IMR-90 (cell line): Measurements from ENCODE around the gene ARR3. TPM values are rescaled to one million over a fixed set of nuclear protein-coding genes. Genes with fewer than 3 reads are reported as not detected.

ENCODE experiments used
- ATAC-seq: fragments of 200-7000 bp; cut with Tn5 transposase; 2 replicates; pipeline ENCODE4 v1.9.1; 2020; ENCODE audit warnings: low read depth, mild to moderate bottlenecking, moderate library complexity
- BruUV-seq: library from RNA; stranded (reverse); fragments of 400-500 nt; replicated peaks from 2 replicates; lab custom pipeline; 2021; lab: Mats Ljungman, UMichigan
- CTCF ChIA-PET: fragments of 300-600 bp; formaldehyde crosslinking; extraction: SDS; loops from one replicate; lab custom pipeline; 2021; ENCODE audit warnings: antibody characterized with exemption; lab: Yijun Ruan, JAX
- POLR2A ChIA-PET: fragments of 300-600 bp; sonication (Branson Sonifier 250); formaldehyde crosslinking; loops from one replicate; lab custom pipeline; 2022; ENCODE audit warnings: antibody characterized with exemption; ENCODE audit not compliant: unreplicated experiment; lab: Charles Lee
- DNase-seq: peaks from one replicate; pipeline ENCODE4 v3.0.0; 2013
- H2AFZ ChIP-seq: replicated peaks from 2 replicates; pipeline ENCODE3; 2013; ENCODE audit warnings: low read length, mild to moderate bottlenecking; ENCODE audit not compliant: poor library complexity
- H2AK5ac ChIP-seq: 2 replicates; pipeline ENCODE4 v1.6.1; 2013; ENCODE audit warnings: low read depth, low read length, inconsistent platforms
- H2AK9ac ChIP-seq: replicated peaks from 2 replicates; pipeline ENCODE3; 2013; ENCODE audit warnings: mild to moderate bottlenecking, low read depth, low read length, moderate library complexity; ENCODE audit not compliant: poor library complexity
- H2BK120ac ChIP-seq: 2 replicates; pipeline ENCODE4 v1.6.1; 2013; ENCODE audit warnings: low read depth, low read length, inconsistent platforms
- H2BK15ac ChIP-seq: 3 replicates; pipeline ENCODE4 v1.6.1; 2013; ENCODE audit warnings: low read depth, low read length, inconsistent platforms
- H2BK20ac ChIP-seq: 2 replicates; pipeline ENCODE4 v1.6.1; 2013; ENCODE audit warnings: low read depth, mild to moderate bottlenecking, inconsistent platforms, low read length, moderate library complexity
- H2BK5ac ChIP-seq: 2 replicates; pipeline ENCODE4 v1.6.1; 2013; ENCODE audit warnings: mild to moderate bottlenecking, low read depth, low read length, inconsistent platforms; ENCODE audit not compliant: poor library complexity, severe bottlenecking
- H3K14ac ChIP-seq: replicated peaks from 2 replicates; pipeline ENCODE4 v1.6.1; 2013; ENCODE audit warnings: low read depth, low read length, inconsistent platforms
- H3K18ac ChIP-seq: 2 replicates; pipeline ENCODE4 v1.6.1; 2013; ENCODE audit warnings: low read depth, low read length, control low read depth
- H3K23ac ChIP-seq: 2 replicates; pipeline ENCODE4 v1.6.1; 2013; ENCODE audit warnings: low read depth, low read length, inconsistent platforms
- H3K27ac ChIP-seq: 2 replicates; pipeline ENCODE4 v1.5.1; 2013; ENCODE audit warnings: mild to moderate bottlenecking, control low read depth, low read length; ENCODE audit not compliant: insufficient read depth
- H3K27me3 ChIP-seq: 2 replicates; pipeline ENCODE4 v1.6.1; 2013; ENCODE audit warnings: low read length; ENCODE audit not compliant: control insufficient read depth, insufficient read depth
- H3K36me3 ChIP-seq: 2 replicates; pipeline ENCODE4 v1.6.1; 2013; ENCODE audit warnings: low read length, mixed read lengths; ENCODE audit not compliant: control insufficient read depth, insufficient read depth
- H3K4ac ChIP-seq: 2 replicates; pipeline ENCODE4 v1.6.1; 2013; ENCODE audit warnings: low read depth, low read length, inconsistent platforms
- H3K4me1 ChIP-seq: 2 replicates; pipeline ENCODE4 v1.6.1; 2013; ENCODE audit warnings: low read length, mixed read lengths; ENCODE audit not compliant: control insufficient read depth, insufficient read depth
- H3K4me2 ChIP-seq: 2 replicates; pipeline ENCODE4 v1.6.1; 2013; ENCODE audit warnings: low read depth, mild to moderate bottlenecking, control low read depth, low read length, moderate library complexity
- H3K4me3 ChIP-seq: 2 replicates; pipeline ENCODE4 v1.5.1; 2013; ENCODE audit warnings: low read depth, mild to moderate bottlenecking, control low read depth, low read length, moderate library complexity; ENCODE audit not compliant: insufficient read depth
- H3K56ac ChIP-seq: 2 replicates; pipeline ENCODE4 v1.6.1; 2013; ENCODE audit warnings: low read length, inconsistent platforms; ENCODE audit not compliant: insufficient read depth; ENCODE audit errors: extremely low read depth
- H3K79me1 ChIP-seq, 2 experiments: 2 replicates each; pipeline ENCODE4 v1.6.1; 2013; ENCODE audit warnings: low read length in 2 of 2, inconsistent platforms in 1 of 2, low read depth in 1 of 2
- H3K9ac ChIP-seq: 2 replicates; pipeline ENCODE4 v1.6.1; 2013; ENCODE audit warnings: low read depth, low read length, control low read depth
- H3K9me1 ChIP-seq: 2 replicates; pipeline ENCODE4 v1.6.1; 2013; ENCODE audit warnings: low read length, inconsistent platforms; ENCODE audit not compliant: insufficient read depth
- H3K9me3 ChIP-seq: 2 replicates; pipeline ENCODE4 v1.6.1; 2013; ENCODE audit warnings: low read length; ENCODE audit not compliant: control insufficient read depth, insufficient read depth
- H4K20me1 ChIP-seq: 2 replicates; pipeline ENCODE4 v1.6.1; 2013; ENCODE audit warnings: low read length, inconsistent platforms; ENCODE audit not compliant: insufficient read depth
- H4K5ac ChIP-seq: 2 replicates; pipeline ENCODE4 v1.6.1; 2013; ENCODE audit warnings: mild to moderate bottlenecking, low read depth, low read length, control low read depth
- H4K8ac ChIP-seq, 2 experiments: 2 replicates each; pipeline ENCODE4 v1.6.1; 2013; ENCODE audit warnings: low read depth in 2 of 2, low read length in 2 of 2, control low read depth in 1 of 2, inconsistent platforms in 1 of 2
- H4K91ac ChIP-seq: 2 replicates; pipeline ENCODE4 v1.6.1; 2013; ENCODE audit warnings: low read depth, low read length, inconsistent platforms; ENCODE audit not compliant: insufficient read depth
- BHLHE40 ChIP-seq: fragments of 150-350 bp; IDR thresholded peaks from 2 replicates; pipeline ENCODE4 v1.6.1; 2016; ENCODE audit warnings: mild to moderate bottlenecking, low read depth, low read length
- CEBPB ChIP-seq: IDR thresholded peaks from 2 replicates; pipeline ENCODE4 v1.6.1; 2012; ENCODE audit warnings: low read depth, low read length, improper control_type of control experiment
- CHD1 ChIP-seq: IDR thresholded peaks from 2 replicates; pipeline ENCODE4 v1.6.1; 2012; ENCODE audit warnings: low read depth, low read length, improper control_type of control experiment
- FOS ChIP-seq: fragments of 150-350 bp; IDR thresholded peaks from 2 replicates; pipeline ENCODE4 v1.6.1; 2016; ENCODE audit warnings: low read depth, low read length
- MAFK ChIP-seq: IDR thresholded peaks from 2 replicates; pipeline ENCODE4 v1.6.1; 2012; ENCODE audit warnings: low read depth, low read length, improper control_type of control experiment
- MAZ ChIP-seq: IDR thresholded peaks from 2 replicates; pipeline ENCODE4 v1.6.1; 2012; ENCODE audit warnings: low read depth, mild to moderate bottlenecking, low read length, improper control_type of control experiment, moderate library complexity, borderline replicate concordance
- MXI1 ChIP-seq: IDR thresholded peaks from 2 replicates; pipeline ENCODE4 v1.6.1; 2012; ENCODE audit warnings: low read depth, mild to moderate bottlenecking, low read length, moderate library complexity, borderline replicate concordance
- NFE2L2 ChIP-seq: fragments of 150-350 bp; IDR thresholded peaks from 2 replicates; pipeline ENCODE4 v1.6.1; 2016; ENCODE audit warnings: low read depth, mild to moderate bottlenecking, low read length
- POLR2A ChIP-seq: IDR thresholded peaks from 2 replicates; pipeline ENCODE4 v1.6.1; 2012; ENCODE audit warnings: mild to moderate bottlenecking, low read depth, low read length
- RAD21 ChIP-seq: IDR thresholded peaks from 2 replicates; pipeline ENCODE4 v1.6.1; 2012; ENCODE audit warnings: low read length, improper control_type of control experiment
- RCOR1 ChIP-seq: IDR thresholded peaks from 2 replicates; pipeline ENCODE4 v1.6.1; 2012; ENCODE audit warnings: mild to moderate bottlenecking, low read length, improper control_type of control experiment; ENCODE audit not compliant: insufficient replicate concordance
- RFX5 ChIP-seq: IDR thresholded peaks from 2 replicates; pipeline ENCODE4 v1.8.0; 2012; ENCODE audit warnings: low read depth, mild to moderate bottlenecking, low read length, moderate library complexity
- SMC3 ChIP-seq: fragments of 150-350 bp; IDR thresholded peaks from 2 replicates; pipeline ENCODE4 v1.6.1; 2016; ENCODE audit warnings: low read depth, mild to moderate bottlenecking, antibody characterized with exemption, low read length, moderate library complexity
- WGBS, 2 experiments: methylation state at CpG; one replicate each; pipeline versions ENCODE4 v1.1.5 to v1.1.7; 2013; ENCODE audit warnings: missing lambda C conversion rate in 2 of 2; ENCODE audit not compliant: insufficient read length in 1 of 2; ENCODE audit errors: extremely low coverage in 2 of 2; 5-methylcytosine and 5-hydroxymethylcytosine counted together
- dilution Hi-C: fragments of 300-500 bp; cut with HindIII; formaldehyde crosslinking; loops from one replicate; pipeline ENCODE4 v1.14.3; 2018; ENCODE audit warnings: low sequenced_read_pairs; ENCODE audit not compliant: unreplicated experiment
- in situ Hi-C: fragments of 300-500 bp; cut with MboI; formaldehyde crosslinking; loops from 3 replicates; pipeline ENCODE4 v1.14.3; 2019; ENCODE audit warnings: low sequenced_read_pairs, inconsistent platforms, mixed read lengths
- intact Hi-C: fragments of 100-400 bp; cut with micrococcal nuclease; formaldehyde crosslinking; loops from 2 replicates; pipeline ENCODE4 v1.10.0; 2022
- polyA plus RNA-seq, 3 experiments: library from polyadenylated mRNA; depleted of rRNA; stranded (reverse); fragments of >200 nt; gene quantifications; 2 replicates each; pipeline ENCODE4 v1.2.3, GENCODE V29; 2012; ENCODE audit warnings: low replicate concordance in 1 of 3
- total RNA-seq: library from RNA; depleted of rRNA; stranded (reverse); fragments of >200 nt; gene quantifications from 2 replicates; pipeline ENCODE4 v1.2.3, GENCODE V29; 2012
- TF ChIP-seq, protein P1 (sequence below): fragments of 150-350 bp; IDR thresholded peaks from 2 replicates; pipeline ENCODE4 v1.6.1; 2017; ENCODE audit warnings: mild to moderate bottlenecking, antibody characterized with exemption, low read length, low read depth
- TF ChIP-seq, protein P2 (sequence below): conservative IDR thresholded peaks from 2 replicates; pipeline ENCODE4 v1.5.1; 2012; ENCODE audit warnings: mild to moderate bottlenecking, low read depth, low read length, improper control_type of control experiment
- TF ChIP-seq, protein P3 (sequence below): fragments of 150-350 bp; IDR thresholded peaks from 2 replicates; pipeline ENCODE4 v1.6.1; 2016; ENCODE audit warnings: low read depth, mild to moderate bottlenecking, low read length, moderate library complexity, borderline replicate concordance

The ARR3 gene
- total and polyA plus RNA-seq, 2 of the 4 experiments (the other 2 are of a cell fraction): not detected

DNA sequence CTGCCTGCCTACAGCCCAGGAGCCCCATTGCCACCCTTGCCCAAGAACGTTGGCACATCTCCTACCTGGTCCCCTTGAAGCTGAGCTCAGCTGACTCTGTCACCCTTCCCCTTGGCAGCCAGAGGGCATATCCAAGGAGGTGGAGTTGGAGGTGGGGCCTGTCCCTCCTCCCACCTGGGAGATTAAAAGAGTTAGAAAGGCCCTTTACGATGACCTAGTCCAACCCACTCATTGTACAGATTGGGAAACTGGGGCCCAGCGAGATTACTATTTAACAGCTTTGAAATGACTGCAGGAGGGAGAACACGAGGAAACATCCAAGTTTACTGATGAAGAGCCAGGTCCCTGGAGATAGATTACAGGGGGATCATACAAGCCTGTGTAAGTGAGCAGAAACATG lies 8.0 kb upstream of the ARR3 start, which contains the start of gene P2RY4:
Gene P2RY4 (minus strand): TSS at position 101 of the 400 bp plus-strand sequence. CDS start 580 bp downstream, outside the sequence.
- H4K8ac ChIP-seq: no peak within 1 kb of the TSS
- no peaks in the 10 kb centered on the region for H3K79me1 ChIP-seq
- H3K9ac ChIP-seq: no peak within 1 kb of the TSS
- H3K36me3 ChIP-seq: no peaks in the 10 kb centered on the region
- DNase-seq: no peak
- no TSS peak for BruUV-seq
- no peaks in the 10 kb centered on the region for H3K4me1 ChIP-seq
- H3K4ac ChIP-seq: no peak within 1 kb of the TSS
- H2BK5ac ChIP-seq: no peak within 1 kb of the TSS
- dilution Hi-C loops (no loop called here), intact Hi-C loops (no loop called here), in situ Hi-C loops (no loop called here)
- no CpG with 5 or more reads among the region's 4 CpGs for WGBS, 2 experiments
- no peak within 1 kb of the TSS for H4K5ac ChIP-seq
- peaks cover 9% of the 10 kb centered on the region for H3K27me3 ChIP-seq
- H4K91ac ChIP-seq: no peak within 1 kb of the TSS
- H2BK20ac ChIP-seq: no peak within 1 kb of the TSS
- H4K20me1 ChIP-seq: no peaks in the 10 kb centered on the region
- no peak within 1 kb of the TSS for H3K27ac ChIP-seq
- H2BK120ac ChIP-seq: no peak within 1 kb of the TSS
- no peak for TF ChIP-seq FOS
- TF ChIP-seq, protein P1, sequence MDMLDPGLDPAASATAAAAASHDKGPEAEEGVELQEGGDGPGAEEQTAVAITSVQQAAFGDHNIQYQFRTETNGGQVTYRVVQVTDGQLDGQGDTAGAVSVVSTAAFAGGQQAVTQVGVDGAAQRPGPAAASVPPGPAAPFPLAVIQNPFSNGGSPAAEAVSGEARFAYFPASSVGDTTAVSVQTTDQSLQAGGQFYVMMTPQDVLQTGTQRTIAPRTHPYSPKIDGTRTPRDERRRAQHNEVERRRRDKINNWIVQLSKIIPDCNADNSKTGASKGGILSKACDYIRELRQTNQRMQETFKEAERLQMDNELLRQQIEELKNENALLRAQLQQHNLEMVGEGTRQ: no peak
- TF ChIP-seq BHLHE40: no peak
- no peak for TF ChIP-seq MAZ
- TF ChIP-seq, protein P2, sequence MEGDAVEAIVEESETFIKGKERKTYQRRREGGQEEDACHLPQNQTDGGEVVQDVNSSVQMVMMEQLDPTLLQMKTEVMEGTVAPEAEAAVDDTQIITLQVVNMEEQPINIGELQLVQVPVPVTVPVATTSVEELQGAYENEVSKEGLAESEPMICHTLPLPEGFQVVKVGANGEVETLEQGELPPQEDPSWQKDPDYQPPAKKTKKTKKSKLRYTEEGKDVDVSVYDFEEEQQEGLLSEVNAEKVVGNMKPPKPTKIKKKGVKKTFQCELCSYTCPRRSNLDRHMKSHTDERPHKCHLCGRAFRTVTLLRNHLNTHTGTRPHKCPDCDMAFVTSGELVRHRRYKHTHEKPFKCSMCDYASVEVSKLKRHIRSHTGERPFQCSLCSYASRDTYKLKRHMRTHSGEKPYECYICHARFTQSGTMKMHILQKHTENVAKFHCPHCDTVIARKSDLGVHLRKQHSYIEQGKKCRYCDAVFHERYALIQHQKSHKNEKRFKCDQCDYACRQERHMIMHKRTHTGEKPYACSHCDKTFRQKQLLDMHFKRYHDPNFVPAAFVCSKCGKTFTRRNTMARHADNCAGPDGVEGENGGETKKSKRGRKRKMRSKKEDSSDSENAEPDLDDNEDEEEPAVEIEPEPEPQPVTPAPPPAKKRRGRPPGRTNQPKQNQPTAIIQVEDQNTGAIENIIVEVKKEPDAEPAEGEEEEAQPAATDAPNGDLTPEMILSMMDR: no peak
- TF ChIP-seq, protein P3, sequence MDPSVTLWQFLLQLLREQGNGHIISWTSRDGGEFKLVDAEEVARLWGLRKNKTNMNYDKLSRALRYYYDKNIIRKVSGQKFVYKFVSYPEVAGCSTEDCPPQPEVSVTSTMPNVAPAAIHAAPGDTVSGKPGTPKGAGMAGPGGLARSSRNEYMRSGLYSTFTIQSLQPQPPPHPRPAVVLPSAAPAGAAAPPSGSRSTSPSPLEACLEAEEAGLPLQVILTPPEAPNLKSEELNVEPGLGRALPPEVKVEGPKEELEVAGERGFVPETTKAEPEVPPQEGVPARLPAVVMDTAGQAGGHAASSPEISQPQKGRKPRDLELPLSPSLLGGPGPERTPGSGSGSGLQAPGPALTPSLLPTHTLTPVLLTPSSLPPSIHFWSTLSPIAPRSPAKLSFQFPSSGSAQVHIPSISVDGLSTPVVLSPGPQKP: no peak
- TF ChIP-seq NFE2L2: no peak
- TF ChIP-seq RFX5: no peak
- no peak for TF ChIP-seq MXI1
- TF ChIP-seq POLR2A: no peak
- no peak for TF ChIP-seq MAFK
- no peak for TF ChIP-seq RCOR1
- TF ChIP-seq CEBPB: no peak
- no peak for TF ChIP-seq RAD21
- no peak for TF ChIP-seq CHD1
- TF ChIP-seq SMC3: no peak
- H3K4me2 ChIP-seq: no peak within 1 kb of the TSS
- no peak within 1 kb of the TSS for H3K4me3 ChIP-seq
- H2AK5ac ChIP-seq: no peak within 1 kb of the TSS
- H3K9me1 ChIP-seq: no peaks in the 10 kb centered on the region
- H3K23ac ChIP-seq: no peak within 1 kb of the TSS
- no peak within 1 kb of the TSS for H3K18ac ChIP-seq
- H2BK15ac ChIP-seq: no peak within 1 kb of the TSS
- no peak within 1 kb of the TSS for H2AK9ac ChIP-seq
- POLR2A ChIA-PET: interaction anchor here (0.6 kb wide), 1 partner anchor 179 kb away, joined by 3 read pairs; no protein-coding TSS in a partner anchor
- CTCF ChIA-PET: interaction anchor here (0.6 kb wide), 1 partner anchor 785 kb away, joined by 3 read pairs; no protein-coding TSS in a partner anchor
- H3K14ac ChIP-seq: no peak within 1 kb of the TSS
- peak within 1 kb of the TSS; percentile 43 for H2AFZ ChIP-seq
- no peak within 1 kb of the TSS for H3K56ac ChIP-seq
- no peak for ATAC-seq
- H3K9me3 ChIP-seq: no peaks in the 10 kb centered on the region
